ENCODE results near the gene LRRC3C.

GRCh38 chr17:39922006-39922405 lies 5.5 kb upstream of the LRRC3C start:
- TF ChIP-seq CTCF (IDR thresholded peaks at IDR 0.05) = no peak
- TF ChIP-seq POLR2A (IDR thresholded peaks at IDR 0.05) = no peak

Measured in right lobe of liver (tissue), 4 donors.